SKM-1 (cell line): ENCODE data around the gene COL13A1.

ENCODE experiments used
- DNase-seq: peaks from one replicate; lab custom pipeline; 2025; ENCODE audit not compliant: unreplicated experiment; lab: John Stamatoyannopoulos, UW

The COL13A1 gene

GRCh38 chr10:69865450-69865849, 63.7 kb downstream of the COL13A1 start:
- no peak for DNase-seq

DNA sequence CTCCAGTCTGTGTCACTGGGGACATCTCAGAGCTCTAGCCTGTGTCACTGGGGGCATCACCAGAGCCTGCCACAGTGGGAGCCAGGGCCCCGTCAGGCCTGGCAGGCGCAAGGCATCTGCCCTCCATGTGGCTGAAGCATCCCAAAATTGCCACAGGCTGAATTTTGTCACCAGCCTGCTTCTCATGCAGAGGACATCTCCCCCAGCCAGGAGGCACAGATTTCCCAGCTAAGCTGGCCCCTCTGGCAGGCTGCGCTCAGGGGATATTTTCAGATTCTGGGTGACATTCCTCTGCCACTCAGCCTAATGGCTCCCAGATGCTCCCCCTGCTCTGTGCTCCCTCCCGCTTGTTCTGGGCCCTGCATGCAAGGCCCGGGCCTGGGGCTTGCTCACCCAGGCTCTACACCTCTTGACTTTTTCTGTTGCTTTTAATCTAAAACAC, 64.6 kb downstream of the COL13A1 start:
- DNase-seq = no peak

DNA sequence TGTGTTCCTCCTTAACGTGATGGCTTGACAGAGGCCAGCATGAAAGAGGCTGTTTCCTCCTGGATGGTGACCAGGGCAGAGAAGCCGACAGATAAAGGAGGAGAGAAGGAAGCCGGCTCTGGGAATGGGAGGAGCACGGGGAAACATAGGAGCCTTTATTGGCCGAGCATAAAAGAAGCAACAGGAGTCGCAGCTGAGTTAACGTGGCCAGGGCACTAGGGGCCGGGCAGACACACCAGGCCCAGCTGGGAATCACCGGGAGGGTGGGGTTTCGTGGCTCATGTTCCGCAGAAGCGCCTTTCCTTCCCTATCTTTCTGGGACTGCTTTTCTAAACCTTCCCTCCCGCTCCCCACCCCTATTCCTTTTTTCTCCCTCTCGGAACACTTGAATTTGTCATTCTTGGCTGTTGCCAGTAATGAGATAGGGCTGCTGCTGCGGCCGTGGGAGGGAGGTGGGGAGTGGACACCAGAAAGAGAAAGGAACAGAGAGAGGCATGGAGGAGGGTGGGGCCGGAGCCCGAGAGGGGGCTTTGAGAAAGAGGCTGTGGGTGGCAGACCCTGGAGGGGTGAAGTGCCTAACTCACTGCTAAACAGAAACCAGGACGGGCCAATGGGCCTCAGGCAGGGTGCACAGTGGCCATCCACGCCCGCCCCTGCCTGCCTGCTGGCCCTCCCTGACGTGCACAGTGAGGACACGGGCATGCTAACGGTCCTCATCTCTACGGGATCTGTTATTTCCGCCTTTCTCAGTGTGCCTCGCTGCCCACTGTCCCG, 65.2 kb downstream of the COL13A1 start:
- DNase-seq = no peak

DNA sequence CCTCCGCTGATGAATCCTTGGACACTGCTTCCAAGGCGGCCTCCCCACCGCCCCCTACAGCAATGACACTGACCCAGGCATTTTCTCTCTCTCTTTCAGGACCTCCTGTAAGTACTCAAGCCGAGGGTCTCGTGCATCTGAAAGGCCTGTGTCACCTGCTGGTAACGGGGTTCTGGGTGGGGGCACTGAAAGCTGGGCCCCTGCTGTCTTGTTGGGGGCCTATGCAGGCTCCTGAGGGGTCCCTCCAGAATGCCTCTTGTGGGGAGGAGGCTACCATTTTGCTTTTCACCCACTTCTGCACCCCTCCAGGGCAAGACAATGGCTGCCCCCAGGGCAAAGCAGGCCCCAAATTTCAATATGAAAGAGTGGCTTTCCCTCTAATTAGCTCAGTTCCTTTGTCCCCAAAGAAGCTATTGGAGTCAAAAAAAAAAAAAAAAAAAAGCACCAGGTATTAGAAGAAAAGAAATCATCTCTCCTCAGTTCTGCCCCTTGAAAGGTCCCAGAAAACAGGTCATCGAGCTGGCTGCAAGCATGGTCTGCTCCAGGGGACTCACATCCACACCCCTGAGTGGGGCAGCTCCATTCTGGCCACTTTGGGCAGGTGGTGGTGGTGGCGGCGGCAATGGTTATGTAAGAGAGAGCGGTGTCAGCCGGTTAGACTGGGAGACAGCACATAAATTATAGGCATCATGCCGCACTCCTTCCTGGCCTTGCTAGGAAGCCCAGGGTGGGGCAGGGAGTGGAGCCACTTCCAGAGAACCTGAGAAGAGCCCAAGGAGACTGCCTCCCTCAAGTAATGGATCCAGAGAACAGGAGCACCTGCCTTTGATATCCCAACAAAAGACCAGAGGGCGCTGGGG, 66.2 kb downstream of the COL13A1 start:
- no peak for DNase-seq

DNA sequence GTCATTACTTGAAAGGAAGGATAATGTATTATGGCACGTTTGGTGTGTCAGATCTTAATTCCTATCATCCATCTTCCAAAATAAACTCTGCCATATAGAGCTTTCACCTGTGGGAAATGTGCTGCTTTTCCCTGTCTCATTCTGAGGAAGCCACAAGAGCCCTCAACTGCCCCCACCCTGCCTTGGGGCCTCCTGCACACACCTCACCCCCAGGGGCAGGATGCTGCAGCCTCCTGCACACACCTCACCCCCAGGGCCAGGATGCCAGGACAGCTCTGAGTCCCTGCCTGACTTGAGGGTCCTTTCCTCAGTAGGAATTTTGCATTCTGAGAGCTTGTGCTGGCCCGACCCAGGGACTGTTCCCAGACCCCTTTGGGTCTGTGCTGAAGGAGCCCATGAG, 67.1 kb downstream of the COL13A1 start:
- no peak for DNase-seq

GRCh38 chr10:69869291-69869961, 67.7 kb downstream of the COL13A1 start:
- DNase-seq = no peak

- DNase-seq = no peak
Observed at GRCh38 chr10:69870591-69870990, 68.9 kb downstream of the COL13A1 start.

GRCh38 chr10:69871074-69871473, 69.4 kb downstream of the COL13A1 start:
- DNase-seq = no peak

GRCh38 chr10:69872323-69872722, 70.6 kb downstream of the COL13A1 start:
- no peak for DNase-seq

- DNase-seq = no peak
Observed at GRCh38 chr10:69873135-69873639, 71.5 kb downstream of the COL13A1 start.

DNA sequence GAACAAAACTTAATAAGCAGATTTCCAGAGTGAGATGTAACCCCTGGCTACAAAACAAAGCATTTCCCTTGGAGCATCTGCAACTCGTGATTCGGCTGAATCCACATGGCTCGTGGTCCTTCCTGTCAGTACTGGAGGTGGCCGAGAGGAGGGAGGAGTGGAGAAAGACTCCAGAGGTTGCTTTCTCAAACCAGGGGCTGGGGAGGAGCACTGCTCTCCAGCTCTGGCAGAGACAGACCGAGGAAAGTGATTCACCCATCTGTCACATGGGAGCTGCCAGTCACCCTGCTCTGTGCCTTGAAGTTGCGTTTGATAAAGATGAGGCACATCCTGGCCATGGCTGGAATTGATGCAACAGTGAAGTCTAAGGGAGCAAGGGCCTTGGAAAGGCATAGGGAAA, 72.7 kb downstream of the COL13A1 start:
- DNase-seq = no peak

GRCh38 chr10:69875856-69876255, 74.2 kb downstream of the COL13A1 start:
- no peak for DNase-seq

DNA sequence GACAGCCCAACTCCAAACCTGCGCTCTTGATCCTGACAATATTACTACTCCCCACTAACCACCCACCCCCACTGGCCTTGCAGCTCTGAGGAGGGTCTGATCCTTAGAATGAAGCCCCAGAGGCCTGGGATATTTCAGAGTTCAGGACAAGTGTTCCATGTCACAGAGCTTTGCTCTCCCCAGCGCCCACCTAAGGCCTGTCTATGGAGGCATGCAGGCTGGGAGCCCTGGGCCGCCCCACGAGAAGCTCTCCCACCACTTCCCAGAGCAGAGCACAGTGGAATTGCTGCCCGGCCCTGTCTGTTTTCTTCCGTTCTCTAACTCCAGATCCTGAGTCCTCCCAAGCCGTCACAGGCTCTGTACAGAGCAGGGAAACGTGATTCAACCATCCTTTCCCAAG, 74.6 kb downstream of the COL13A1 start:
- no peak for DNase-seq

GRCh38 chr10:69876931-69877330, 75.2 kb downstream of the COL13A1 start:
- no peak for DNase-seq

GRCh38 chr10:69878038-69878437, 76.3 kb downstream of the COL13A1 start:
- no peak for DNase-seq

GRCh38 chr10:69878951-69879350, 77.2 kb downstream of the COL13A1 start:
- no peak for DNase-seq

DNA sequence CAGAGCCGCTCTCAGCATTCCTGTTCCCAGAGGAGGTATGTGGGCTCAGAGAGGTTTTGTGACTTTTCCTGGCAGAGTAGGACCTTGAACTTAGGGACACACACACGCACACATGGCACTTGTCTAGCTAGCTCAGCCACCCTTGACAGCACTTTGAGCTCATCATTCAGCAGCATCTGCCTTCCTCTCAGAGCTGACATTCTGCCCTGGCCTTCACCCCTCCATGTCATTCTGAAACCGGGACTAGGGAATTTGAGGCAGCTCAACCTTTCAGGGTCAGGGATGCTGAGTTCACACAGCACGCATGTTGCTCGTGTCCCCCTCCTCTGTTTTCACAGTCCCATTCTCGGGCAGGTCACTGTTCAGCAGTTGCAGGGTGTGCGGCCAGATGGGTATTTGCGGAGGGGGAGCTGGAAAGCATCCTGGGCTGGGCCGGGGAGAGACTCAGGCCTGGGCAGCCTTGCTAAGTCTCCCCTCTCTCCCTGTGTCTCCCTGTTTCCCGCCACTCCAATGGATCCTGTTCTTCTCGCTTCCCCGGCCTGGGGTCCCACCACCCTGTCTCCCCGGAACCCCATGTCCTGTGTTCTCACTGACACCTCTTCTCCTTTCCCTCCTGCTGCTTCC, 78.0 kb downstream of the COL13A1 start:
- DNase-seq = no peak

DNA sequence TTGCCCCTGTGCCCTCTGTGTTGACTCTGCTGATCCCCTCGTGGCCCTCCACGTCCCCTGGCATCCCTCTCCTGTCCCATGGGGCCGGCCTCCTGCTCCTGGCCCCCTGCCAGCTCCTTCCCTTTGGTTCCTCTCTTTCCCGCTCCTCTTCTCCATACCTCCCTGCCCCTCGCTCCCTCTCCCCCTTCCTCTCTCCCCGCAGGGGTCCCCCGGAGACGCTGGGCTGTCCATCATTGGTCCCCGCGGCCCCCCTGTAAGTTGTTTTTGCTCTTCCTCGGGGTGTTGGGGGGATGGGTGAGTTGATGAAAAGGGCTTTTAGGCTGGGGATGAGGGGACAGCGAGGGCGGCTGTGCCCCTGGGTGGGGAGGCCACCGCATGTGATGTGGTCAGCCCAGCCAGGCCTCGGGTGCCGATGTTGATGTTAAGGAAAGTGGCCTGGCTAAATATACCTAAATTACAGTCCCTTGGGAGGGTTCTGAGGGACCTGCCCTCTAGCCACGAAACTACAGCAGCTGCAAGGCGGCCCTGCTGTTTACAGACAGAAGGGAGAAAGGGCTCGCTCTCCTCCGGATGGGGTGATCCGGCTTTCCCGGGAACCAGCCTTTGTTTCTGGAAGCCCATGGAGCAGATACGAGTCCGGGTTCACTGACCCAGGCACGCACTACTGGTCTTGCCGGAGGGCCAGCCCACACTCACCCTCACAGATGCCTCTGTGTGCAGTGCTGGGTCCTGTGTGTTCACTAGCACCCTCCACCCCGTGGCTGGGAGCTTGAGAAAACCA, 78.8 kb downstream of the COL13A1 start:
- DNase-seq = no peak

GRCh38 chr10:69881202-69881601, 79.5 kb downstream of the COL13A1 start:
- DNase-seq = no peak

DNA sequence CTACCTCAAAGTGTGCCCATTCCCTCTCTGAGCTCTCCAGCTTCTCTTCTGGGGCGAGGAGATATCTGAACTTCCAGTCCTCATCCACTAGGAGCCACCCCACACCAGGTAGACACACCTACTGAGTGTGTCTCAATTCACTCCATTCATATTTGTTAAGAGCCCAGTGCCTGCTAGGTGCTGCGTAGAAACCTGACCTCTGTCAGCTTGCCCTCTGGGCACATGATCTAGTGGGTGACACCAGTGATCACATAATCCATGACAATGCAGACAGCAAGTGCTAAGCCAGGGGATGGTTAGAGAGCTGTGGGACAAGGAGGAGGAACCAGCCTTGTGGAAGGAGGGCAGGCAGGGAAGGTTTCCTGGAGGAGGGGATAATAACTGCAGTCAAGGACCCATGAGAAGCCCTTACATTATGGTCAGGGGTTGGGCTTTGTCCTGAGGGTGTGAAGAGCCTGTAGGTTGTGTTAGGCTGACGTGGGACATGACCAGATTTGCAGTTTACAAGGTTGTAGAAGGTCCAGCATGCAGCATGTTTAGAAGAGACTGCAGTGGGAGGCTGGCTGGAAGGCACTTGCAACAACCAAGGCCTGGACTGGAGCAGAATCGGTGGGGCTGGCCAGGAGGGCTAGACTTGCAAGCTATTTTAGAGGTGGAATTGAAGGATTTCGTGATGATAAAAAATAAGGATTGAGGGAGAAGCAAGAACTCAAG, 81.8 kb downstream of the COL13A1 start:
- DNase-seq = no peak
